ENCODE measurements around the gene HTD2. TPM values are rescaled to one million over a fixed set of nuclear protein-coding genes. Genes with fewer than 3 reads are reported as not detected.

Gene HTD2
- total and polyA plus RNA-seq, 2 donors from 2014 or later = 6.4 to 7.8 TPM

DNA sequence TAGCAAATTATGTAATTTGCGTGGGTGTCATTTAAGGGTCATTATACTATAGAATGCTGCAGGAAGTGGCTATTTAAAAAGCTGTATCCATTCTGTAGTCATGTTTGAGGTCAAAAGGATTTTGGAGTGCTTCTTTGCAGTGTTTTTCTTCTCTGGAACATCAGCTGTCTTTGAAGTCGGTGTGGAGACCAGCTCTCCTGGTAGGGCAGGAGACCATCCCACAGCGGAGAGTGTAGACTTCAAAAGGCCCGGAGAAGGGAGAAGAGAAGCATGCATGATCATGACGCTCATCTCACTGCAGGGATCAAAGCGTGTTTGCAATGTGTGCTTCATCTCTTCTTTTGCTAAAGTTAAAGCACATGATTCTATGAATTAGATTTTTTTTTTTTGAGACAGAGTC is 46.3 kb downstream of the HTD2 start:
- Histone ChIP-seq H3K4me1 (ENCODE audit: control insufficient read depth in 2 of 3, insufficient read depth in 2 of 3, low read depth in 1 of 3, low read length in 3 of 3) (peaks cover 0 to 11% (median 10%) of the 10 kb centered on the region in 3 donors), H3K27me3 (ENCODE audit: control insufficient read depth, insufficient read depth, low read length) (no peaks in the 10 kb centered on the region), H3K27ac (ENCODE audit: low read depth in 2 of 2, low read length in 2 of 2) (no peak overlapping the region), H3K9me3 (ENCODE audit: control insufficient read depth in 2 of 3, insufficient read depth in 1 of 3, low read length in 3 of 3) (no peaks in the 10 kb centered on the region), H3K9ac (ENCODE audit: low read length in 3 of 3) (no peak overlapping the region), H3K36me3 (ENCODE audit: control insufficient read depth in 2 of 3, insufficient read depth in 3 of 3, low read length in 3 of 3) (no peaks in the 10 kb centered on the region), H3K4me3 (ENCODE audit: low read length in 3 of 3) (no peak overlapping the region)
- FAIRE-seq (no peak), DNase-seq (no peak)
- TF ChIP-seq, protein P1, sequence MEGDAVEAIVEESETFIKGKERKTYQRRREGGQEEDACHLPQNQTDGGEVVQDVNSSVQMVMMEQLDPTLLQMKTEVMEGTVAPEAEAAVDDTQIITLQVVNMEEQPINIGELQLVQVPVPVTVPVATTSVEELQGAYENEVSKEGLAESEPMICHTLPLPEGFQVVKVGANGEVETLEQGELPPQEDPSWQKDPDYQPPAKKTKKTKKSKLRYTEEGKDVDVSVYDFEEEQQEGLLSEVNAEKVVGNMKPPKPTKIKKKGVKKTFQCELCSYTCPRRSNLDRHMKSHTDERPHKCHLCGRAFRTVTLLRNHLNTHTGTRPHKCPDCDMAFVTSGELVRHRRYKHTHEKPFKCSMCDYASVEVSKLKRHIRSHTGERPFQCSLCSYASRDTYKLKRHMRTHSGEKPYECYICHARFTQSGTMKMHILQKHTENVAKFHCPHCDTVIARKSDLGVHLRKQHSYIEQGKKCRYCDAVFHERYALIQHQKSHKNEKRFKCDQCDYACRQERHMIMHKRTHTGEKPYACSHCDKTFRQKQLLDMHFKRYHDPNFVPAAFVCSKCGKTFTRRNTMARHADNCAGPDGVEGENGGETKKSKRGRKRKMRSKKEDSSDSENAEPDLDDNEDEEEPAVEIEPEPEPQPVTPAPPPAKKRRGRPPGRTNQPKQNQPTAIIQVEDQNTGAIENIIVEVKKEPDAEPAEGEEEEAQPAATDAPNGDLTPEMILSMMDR (IDR thresholded peaks at IDR 0.05; ENCODE audit: borderline replicate concordance, extremely low read depth, insufficient read depth) = no peak
- intact Hi-C loops (cut with DNase I) = no loop called here

DNA sequence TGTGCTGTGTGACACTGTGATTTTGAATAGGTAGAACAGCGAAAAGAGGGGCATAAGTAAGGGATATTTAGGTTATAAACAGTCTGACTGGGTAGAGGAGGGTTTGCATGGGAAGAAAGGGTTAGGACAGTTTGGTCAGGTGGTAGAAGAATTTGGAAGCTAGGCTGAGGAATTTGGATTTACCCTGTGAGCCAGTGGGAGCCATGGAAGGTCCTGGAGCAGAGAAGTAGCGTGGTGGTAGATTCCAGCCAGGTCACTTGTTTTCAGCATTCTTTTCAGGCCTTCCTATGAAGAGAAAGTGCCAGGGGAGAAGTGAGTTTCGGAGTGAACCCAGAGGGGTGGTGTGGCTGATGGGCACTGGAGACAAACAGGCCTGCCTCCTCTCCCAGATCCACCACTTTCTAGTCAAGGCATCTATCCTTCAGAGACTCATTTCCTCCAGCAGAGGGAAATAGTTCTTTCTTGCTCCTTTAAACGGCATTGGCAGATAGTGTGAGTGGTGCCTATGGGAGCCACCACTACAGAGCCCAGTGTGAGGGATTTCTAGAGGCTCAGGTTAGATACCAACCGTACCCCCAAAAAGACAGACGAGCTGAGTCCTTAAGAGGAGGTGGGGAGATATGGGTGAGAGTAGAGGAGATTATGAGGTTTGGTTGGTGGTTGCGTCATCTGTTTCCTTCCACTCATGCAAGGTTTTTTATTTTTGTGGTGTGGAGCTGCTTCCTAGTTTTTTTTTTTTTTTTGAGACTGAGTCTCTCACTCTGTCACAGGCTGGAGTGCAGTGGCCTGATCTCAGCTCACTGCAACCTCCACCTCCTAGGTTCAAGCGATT is 47.6 kb downstream of the HTD2 start:
- H3K4me3 ChIP-seq (ENCODE audit: low read length in 3 of 3) = no peak overlapping the region
- H3K27ac ChIP-seq (ENCODE audit: low read depth in 2 of 2, low read length in 2 of 2) = no peak overlapping the region

DNA sequence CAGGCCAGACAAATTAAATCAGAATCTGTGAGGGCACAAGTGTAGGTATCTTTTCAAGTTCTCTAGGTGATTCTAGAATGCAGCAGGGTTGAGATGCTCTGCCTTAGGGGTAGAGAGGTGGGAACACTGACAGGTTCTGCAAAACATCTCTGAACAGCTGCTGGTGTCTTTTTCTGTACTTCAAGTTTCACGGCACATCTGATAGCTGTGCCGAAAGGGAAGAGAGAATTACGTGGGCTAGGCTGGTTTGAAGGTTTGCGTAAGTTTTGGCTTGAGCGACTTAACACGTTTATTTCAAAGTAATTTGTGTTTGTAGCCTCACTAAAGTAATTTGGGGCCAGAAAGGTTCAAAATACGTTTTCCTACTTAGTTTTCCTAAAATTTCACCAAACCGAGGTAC is 48.9 kb downstream of the HTD2 start:
- Histone ChIP-seq H3K4me3 (ENCODE audit: low read length in 3 of 3) (no peak overlapping the region), H3K27me3 (ENCODE audit: control insufficient read depth, insufficient read depth, low read length) (no peaks in the 10 kb centered on the region), H3K27ac (ENCODE audit: low read depth in 2 of 2, low read length in 2 of 2) (no peak overlapping the region), H3K4me1 (ENCODE audit: control insufficient read depth in 2 of 3, insufficient read depth in 2 of 3, low read depth in 1 of 3, low read length in 3 of 3) (peaks cover 0 to 8% (median 6%) of the 10 kb centered on the region in 3 donors), H3K36me3 (ENCODE audit: control insufficient read depth in 2 of 3, insufficient read depth in 3 of 3, low read length in 3 of 3) (no peaks in the 10 kb centered on the region), H3K9me3 (ENCODE audit: control insufficient read depth in 2 of 3, insufficient read depth in 1 of 3, low read length in 3 of 3) (no peaks in the 10 kb centered on the region), H3K9ac (ENCODE audit: low read length in 3 of 3) (no peak overlapping the region)
- no peak for FAIRE-seq
- intact Hi-C loops (cut with DNase I) = no loop called here
- no peak for DNase-seq
- TF ChIP-seq, protein P1 (IDR thresholded peaks at IDR 0.05; ENCODE audit: borderline replicate concordance, extremely low read depth, insufficient read depth) = no peak

More for the DNA sequence above, 47.6 kb downstream of the HTD2 start:
- intact Hi-C loops (cut with DNase I) = no loop called here
- TF ChIP-seq, protein P1 (IDR thresholded peaks at IDR 0.05; ENCODE audit: borderline replicate concordance, extremely low read depth, insufficient read depth) = no peak
- H3K4me1 ChIP-seq (ENCODE audit: control insufficient read depth in 2 of 3, insufficient read depth in 2 of 3, low read depth in 1 of 3, low read length in 3 of 3) = peaks cover 0 to 10% (median 8%) of the 10 kb centered on the region in 3 donors
- H3K9me3 ChIP-seq (ENCODE audit: control insufficient read depth in 2 of 3, insufficient read depth in 1 of 3, low read length in 3 of 3) = no peaks in the 10 kb centered on the region
- H3K36me3 ChIP-seq (ENCODE audit: control insufficient read depth in 2 of 3, insufficient read depth in 3 of 3, low read length in 3 of 3) = no peaks in the 10 kb centered on the region
- H3K27me3 ChIP-seq (ENCODE audit: control insufficient read depth, insufficient read depth, low read length) = no peaks in the 10 kb centered on the region
- H3K9ac ChIP-seq (ENCODE audit: low read length in 3 of 3) = no peak overlapping the region
- DNase-seq = no peak
- no peak for FAIRE-seq

Data from kidney (tissue), 14 donors.